SK-N-MC (cell line): ENCODE measurements around the gene ARHGEF1.

Experiments used
- EZH2 ChIP-seq: fragments of 200-600 bp; sonication (generic); IDR thresholded peaks from one replicate; pipeline ENCODE4 v1.6.1; 2017; ENCODE audit warnings: antibody characterized with exemption
- FOXP2 ChIP-seq: optimal IDR thresholded peaks from 2 replicates; pipeline ENCODE3; 2011; ENCODE audit warnings: mild to moderate bottlenecking, moderate library complexity; ENCODE audit not compliant: insufficient read depth; ENCODE audit errors: extremely low read length, control extremely low read depth
- POLR2AphosphoS5 ChIP-seq: IDR thresholded peaks from 2 replicates; pipeline ENCODE4 v1.6.1; 2012; ENCODE audit warnings: mild to moderate bottlenecking, low read depth, low read length, borderline replicate concordance

- TF ChIP-seq EZH2 (no peak), POLR2AphosphoS5 (no peak), FOXP2 (no peak)
Observed at GRCh38 chr19:41853768-41854167, 29.2 kb upstream of the ARHGEF1 start.
